HUES6 (cell line): ENCODE data around the gene OSGIN1.

ENCODE experiments used
- H3K27ac ChIP-seq: 2 replicates; pipeline ENCODE4 v1.7.0; 2013; ENCODE audit warnings: low read depth, mild to moderate bottlenecking, low read length, inconsistent platforms
- H3K27me3 ChIP-seq: 2 replicates; pipeline ENCODE4 v1.6.1; 2013; ENCODE audit warnings: low read length; ENCODE audit not compliant: control insufficient read depth, insufficient read depth
- H3K36me3 ChIP-seq: 2 replicates; pipeline ENCODE4 v1.6.1; 2013; ENCODE audit warnings: low read length; ENCODE audit not compliant: control insufficient read depth, insufficient read depth
- H3K4me1 ChIP-seq: 2 replicates; pipeline ENCODE4 v1.6.1; 2013; ENCODE audit warnings: low read length; ENCODE audit not compliant: control insufficient read depth, insufficient read depth
- H3K4me3 ChIP-seq: 2 replicates; pipeline ENCODE4 v1.5.1; 2013; ENCODE audit warnings: low read depth, low read length
- H3K9ac ChIP-seq: one replicate; pipeline ENCODE4 v1.6.1; 2013; ENCODE audit warnings: mild to moderate bottlenecking, low read length
- H3K9me3 ChIP-seq: 2 replicates; pipeline ENCODE4 v1.6.1; 2013; ENCODE audit warnings: low read depth, low read length; ENCODE audit not compliant: control insufficient read depth, insufficient read depth

Gene OSGIN1

GRCh38 chr16:83977056-83977815, 24.2 kb downstream of the OSGIN1 start:
- no peak overlapping the region for H3K4me3 ChIP-seq
- no peaks in the 10 kb centered on the region for H3K36me3 ChIP-seq
- no peak overlapping the region for H3K27ac ChIP-seq
- H3K27me3 ChIP-seq, result no peaks in the 10 kb centered on the region
- peaks cover 20% of the 10 kb centered on the region for H3K9me3 ChIP-seq
- no peak overlapping the region for H3K9ac ChIP-seq
- no peaks in the 10 kb centered on the region for H3K4me1 ChIP-seq

- H3K9me3 ChIP-seq, result peaks cover 20% of the 10 kb centered on the region
- no peaks in the 10 kb centered on the region for H3K36me3 ChIP-seq
- H3K9ac ChIP-seq, result no peak overlapping the region
- H3K4me3 ChIP-seq, result no peak overlapping the region
- H3K4me1 ChIP-seq, result no peaks in the 10 kb centered on the region
- no peaks in the 10 kb centered on the region for H3K27me3 ChIP-seq
- H3K27ac ChIP-seq, result no peak overlapping the region
These were observed 25.4 kb downstream of the OSGIN1 start for GRCh38 chr16:83978401-83978904.

GRCh38 chr16:83979441-83979840, 26.4 kb downstream of the OSGIN1 start:
- Histone ChIP-seq H3K4me1 (no peaks in the 10 kb centered on the region), H3K36me3 (no peaks in the 10 kb centered on the region), H3K27me3 (no peaks in the 10 kb centered on the region), H3K4me3 (no peak overlapping the region), H3K9ac (no peak overlapping the region), H3K27ac (no peak overlapping the region), H3K9me3 (peaks cover 20% of the 10 kb centered on the region)

- Histone ChIP-seq H3K27me3 (no peaks in the 10 kb centered on the region), H3K4me1 (no peaks in the 10 kb centered on the region), H3K36me3 (no peaks in the 10 kb centered on the region), H3K9me3 (peaks cover 20% of the 10 kb centered on the region), H3K27ac (no peak overlapping the region), H3K4me3 (no peak overlapping the region), H3K9ac (no peak overlapping the region)
These were observed 27.8 kb downstream of the OSGIN1 start for GRCh38 chr16:83980794-83981193.

GRCh38 chr16:83981799-83982198, 28.8 kb downstream of the OSGIN1 start:
- Histone ChIP-seq H3K27me3 (no peaks in the 10 kb centered on the region), H3K27ac (no peak overlapping the region), H3K4me1 (no peaks in the 10 kb centered on the region), H3K36me3 (no peaks in the 10 kb centered on the region), H3K9me3 (peaks cover 20% of the 10 kb centered on the region), H3K4me3 (no peak overlapping the region), H3K9ac (no peak overlapping the region)

- no peaks in the 10 kb centered on the region for H3K36me3 ChIP-seq
- H3K27me3 ChIP-seq, result no peaks in the 10 kb centered on the region
- no peak overlapping the region for H3K27ac ChIP-seq
- no peaks in the 10 kb centered on the region for H3K4me1 ChIP-seq
- no peak overlapping the region for H3K4me3 ChIP-seq
- peaks cover 8% of the 10 kb centered on the region for H3K9me3 ChIP-seq
- no peak overlapping the region for H3K9ac ChIP-seq
These were observed 30.5 kb downstream of the OSGIN1 start for GRCh38 chr16:83983491-83983890.

GRCh38 chr16:83989300-83989699, 36.3 kb downstream of the OSGIN1 start:
- H3K4me1 ChIP-seq, result no peaks in the 10 kb centered on the region
- H3K9me3 ChIP-seq, result no peaks in the 10 kb centered on the region
- H3K36me3 ChIP-seq, result no peaks in the 10 kb centered on the region
- H3K9ac ChIP-seq, result no peak overlapping the region
- no peak overlapping the region for H3K27ac ChIP-seq
- no peak overlapping the region for H3K4me3 ChIP-seq
- no peaks in the 10 kb centered on the region for H3K27me3 ChIP-seq

- Histone ChIP-seq H3K9me3 (no peaks in the 10 kb centered on the region), H3K27me3 (no peaks in the 10 kb centered on the region), H3K4me3 (no peak overlapping the region), H3K36me3 (no peaks in the 10 kb centered on the region), H3K4me1 (no peaks in the 10 kb centered on the region), H3K27ac (no peak overlapping the region), H3K9ac (no peak overlapping the region)
These were observed 37.5 kb downstream of the OSGIN1 start for GRCh38 chr16:83990492-83990891.

GRCh38 chr16:83992624-83993023, 39.6 kb downstream of the OSGIN1 start:
- Histone ChIP-seq H3K4me1 (no peaks in the 10 kb centered on the region), H3K4me3 (no peak overlapping the region), H3K27me3 (no peaks in the 10 kb centered on the region), H3K36me3 (no peaks in the 10 kb centered on the region), H3K9me3 (no peaks in the 10 kb centered on the region), H3K27ac (no peak overlapping the region), H3K9ac (no peak overlapping the region)

GRCh38 chr16:83994087-83994486, 41.0 kb downstream of the OSGIN1 start:
- Histone ChIP-seq H3K27ac (no peak overlapping the region), H3K4me1 (no peaks in the 10 kb centered on the region), H3K36me3 (no peaks in the 10 kb centered on the region), H3K9ac (no peak overlapping the region), H3K4me3 (no peak overlapping the region), H3K27me3 (no peaks in the 10 kb centered on the region), H3K9me3 (no peaks in the 10 kb centered on the region)

- Histone ChIP-seq H3K27me3 (no peaks in the 10 kb centered on the region), H3K27ac (no peak overlapping the region), H3K4me3 (no peak overlapping the region)
These were observed 41.7 kb downstream of the OSGIN1 start for GRCh38 chr16:83994703-83995102.

More at GRCh38 chr16:83994703-83995102, 41.7 kb downstream of the OSGIN1 start:
- Histone ChIP-seq H3K9me3 (no peaks in the 10 kb centered on the region), H3K4me1 (no peaks in the 10 kb centered on the region), H3K36me3 (no peaks in the 10 kb centered on the region), H3K9ac (no peak overlapping the region)
